Measurements from ENCODE around the gene CDH13. TPM values are rescaled to one million over a fixed set of nuclear protein-coding genes. Genes with fewer than 3 reads are reported as not detected.

The CDH13 gene
- total and polyA plus RNA-seq, 10 of the 15 experiments (the other 5 are each of a cell fraction or from before 2014, with no cell fraction given) = under 0.01 to 0.05 TPM; not detected in 8

DNA sequence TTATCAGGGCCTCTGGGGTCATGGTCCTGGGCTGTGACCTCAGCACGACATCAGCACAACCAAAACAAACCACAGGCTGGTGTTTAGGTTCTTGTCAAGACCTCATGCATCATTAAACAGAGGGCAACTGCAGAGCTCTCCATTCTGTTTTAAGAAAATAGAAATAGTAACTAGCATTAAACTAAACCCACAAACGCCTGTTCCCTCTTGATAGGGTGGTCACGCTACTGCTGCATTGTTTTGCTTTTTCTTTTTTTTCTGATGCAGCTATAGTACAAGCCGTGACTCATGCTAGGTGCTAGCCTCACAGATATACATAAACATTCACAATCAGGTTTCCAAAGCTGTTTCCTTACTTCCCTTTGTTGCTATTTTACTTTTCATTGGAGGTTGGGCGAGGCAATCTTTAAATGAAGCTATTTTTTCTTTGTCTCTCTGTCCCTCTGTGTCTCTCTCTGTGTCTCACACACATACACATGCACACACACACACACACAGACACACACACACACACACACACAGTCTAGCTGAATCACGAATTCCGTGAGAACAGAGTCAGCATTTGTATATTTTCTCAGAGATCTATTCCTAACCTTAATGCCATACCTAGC, 310.3 kb downstream of the CDH13 start:
- no peak overlapping the region for H3K9ac ChIP-seq (ENCODE audit: control insufficient read depth, insufficient read depth, low read length)
- no peaks in the 10 kb centered on the region for H4K20me1 ChIP-seq (ENCODE audit: control insufficient read depth, insufficient read depth)
- no peaks in the 10 kb centered on the region for H3K27me3 ChIP-seq (replicated peaks in 1 of 2; ENCODE audit: control insufficient read depth in 2 of 2, insufficient read depth in 2 of 2, low read length in 1 of 2)
- H3K4me2 ChIP-seq (ENCODE audit: control insufficient read depth, insufficient read depth) = no peak overlapping the region
- in situ Hi-C loops (cut with MboI) = no loop called here
- H2AFZ ChIP-seq (ENCODE audit: control insufficient read depth, low read depth, low read length) = no peak overlapping the region
- H3K79me2 ChIP-seq (ENCODE audit: control insufficient read depth, insufficient read depth, low read length) = no peaks in the 10 kb centered on the region
- H3K4me3 ChIP-seq = no peak overlapping the region
- DNase-seq (ENCODE audit: low read depth, low spot score) (no peak), FAIRE-seq (no peak), ATAC-seq (no peak)
- POLR2A ChIA-PET = no interaction called here
- CTCF ChIA-PET = no interaction called here
- no peak overlapping the region for H3K27ac ChIP-seq (ENCODE audit: control insufficient read depth, insufficient read depth)
- RAD21 ChIA-PET (ENCODE audit: unreplicated experiment) = no interaction called here
- intact Hi-C loops (cut with micrococcal nuclease; ENCODE audit: unreplicated experiment) = no loop called here
- TF ChIP-seq STAT1 (conservative IDR thresholded peaks at IDR 0.05) (no peak), FOXK2 (IDR thresholded peaks at IDR 0.05) (no peak), JUND (IDR thresholded peaks at IDR 0.05; ENCODE audit: low read depth, low read length) (no peak), NFYA (IDR thresholded peaks at IDR 0.05; ENCODE audit: borderline replicate concordance, low read depth, low read length) (no peak), CBX5 (IDR thresholded peaks at IDR 0.05; ENCODE audit: low read depth) (no peak), NFXL1 (IDR thresholded peaks at IDR 0.05; ENCODE audit: borderline replicate concordance) (no peak), NFIC (IDR thresholded peaks at IDR 0.05; ENCODE audit: low read depth, low read length) (no peak), EP300 (IDR thresholded peaks at IDR 0.05; ENCODE audit: borderline replicate concordance in 1 of 2, control insufficient read depth in 1 of 2, low read depth in 2 of 2, low read length in 2 of 2) (no peak), ATF7 (IDR thresholded peaks at IDR 0.05; ENCODE audit: low read depth) (no peak), CHD2 (IDR thresholded peaks at IDR 0.05; ENCODE audit: borderline replicate concordance, low read depth, low read length) (no peak), RUNX3 (IDR thresholded peaks at IDR 0.05; ENCODE audit: low read length) (no peak), BRCA1 (IDR thresholded peaks at IDR 0.05; ENCODE audit: low read depth, low read length) (no peak), KDM1A (IDR thresholded peaks at IDR 0.05; ENCODE audit: borderline replicate concordance) (no peak), TCF3 (IDR thresholded peaks at IDR 0.05; ENCODE audit: borderline replicate concordance, insufficient read depth, low read depth, low read length) (no peak), SPI1 (IDR thresholded peaks at IDR 0.05; ENCODE audit: borderline replicate concordance, insufficient read depth, low read depth, low read length) (no peak)
- TF ChIP-seq, protein P1, sequence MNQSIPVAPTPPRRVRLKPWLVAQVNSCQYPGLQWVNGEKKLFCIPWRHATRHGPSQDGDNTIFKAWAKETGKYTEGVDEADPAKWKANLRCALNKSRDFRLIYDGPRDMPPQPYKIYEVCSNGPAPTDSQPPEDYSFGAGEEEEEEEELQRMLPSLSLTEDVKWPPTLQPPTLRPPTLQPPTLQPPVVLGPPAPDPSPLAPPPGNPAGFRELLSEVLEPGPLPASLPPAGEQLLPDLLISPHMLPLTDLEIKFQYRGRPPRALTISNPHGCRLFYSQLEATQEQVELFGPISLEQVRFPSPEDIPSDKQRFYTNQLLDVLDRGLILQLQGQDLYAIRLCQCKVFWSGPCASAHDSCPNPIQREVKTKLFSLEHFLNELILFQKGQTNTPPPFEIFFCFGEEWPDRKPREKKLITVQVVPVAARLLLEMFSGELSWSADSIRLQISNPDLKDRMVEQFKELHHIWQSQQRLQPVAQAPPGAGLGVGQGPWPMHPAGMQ (IDR thresholded peaks at IDR 0.05; ENCODE audit: borderline replicate concordance) = no peak
- TF ChIP-seq, protein P2, sequence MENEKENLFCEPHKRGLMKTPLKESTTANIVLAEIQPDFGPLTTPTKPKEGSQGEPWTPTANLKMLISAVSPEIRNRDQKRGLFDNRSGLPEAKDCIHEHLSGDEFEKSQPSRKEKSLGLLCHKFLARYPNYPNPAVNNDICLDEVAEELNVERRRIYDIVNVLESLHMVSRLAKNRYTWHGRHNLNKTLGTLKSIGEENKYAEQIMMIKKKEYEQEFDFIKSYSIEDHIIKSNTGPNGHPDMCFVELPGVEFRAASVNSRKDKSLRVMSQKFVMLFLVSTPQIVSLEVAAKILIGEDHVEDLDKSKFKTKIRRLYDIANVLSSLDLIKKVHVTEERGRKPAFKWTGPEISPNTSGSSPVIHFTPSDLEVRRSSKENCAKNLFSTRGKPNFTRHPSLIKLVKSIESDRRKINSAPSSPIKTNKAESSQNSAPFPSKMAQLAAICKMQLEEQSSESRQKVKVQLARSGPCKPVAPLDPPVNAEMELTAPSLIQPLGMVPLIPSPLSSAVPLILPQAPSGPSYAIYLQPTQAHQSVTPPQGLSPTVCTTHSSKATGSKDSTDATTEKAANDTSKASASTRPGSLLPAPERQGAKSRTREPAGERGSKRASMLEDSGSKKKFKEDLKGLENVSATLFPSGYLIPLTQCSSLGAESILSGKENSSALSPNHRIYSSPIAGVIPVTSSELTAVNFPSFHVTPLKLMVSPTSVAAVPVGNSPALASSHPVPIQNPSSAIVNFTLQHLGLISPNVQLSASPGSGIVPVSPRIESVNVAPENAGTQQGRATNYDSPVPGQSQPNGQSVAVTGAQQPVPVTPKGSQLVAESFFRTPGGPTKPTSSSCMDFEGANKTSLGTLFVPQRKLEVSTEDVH (IDR thresholded peaks at IDR 0.05; ENCODE audit: low read depth, partially characterized antibody) = no peak
- TF ChIP-seq, protein P3, sequence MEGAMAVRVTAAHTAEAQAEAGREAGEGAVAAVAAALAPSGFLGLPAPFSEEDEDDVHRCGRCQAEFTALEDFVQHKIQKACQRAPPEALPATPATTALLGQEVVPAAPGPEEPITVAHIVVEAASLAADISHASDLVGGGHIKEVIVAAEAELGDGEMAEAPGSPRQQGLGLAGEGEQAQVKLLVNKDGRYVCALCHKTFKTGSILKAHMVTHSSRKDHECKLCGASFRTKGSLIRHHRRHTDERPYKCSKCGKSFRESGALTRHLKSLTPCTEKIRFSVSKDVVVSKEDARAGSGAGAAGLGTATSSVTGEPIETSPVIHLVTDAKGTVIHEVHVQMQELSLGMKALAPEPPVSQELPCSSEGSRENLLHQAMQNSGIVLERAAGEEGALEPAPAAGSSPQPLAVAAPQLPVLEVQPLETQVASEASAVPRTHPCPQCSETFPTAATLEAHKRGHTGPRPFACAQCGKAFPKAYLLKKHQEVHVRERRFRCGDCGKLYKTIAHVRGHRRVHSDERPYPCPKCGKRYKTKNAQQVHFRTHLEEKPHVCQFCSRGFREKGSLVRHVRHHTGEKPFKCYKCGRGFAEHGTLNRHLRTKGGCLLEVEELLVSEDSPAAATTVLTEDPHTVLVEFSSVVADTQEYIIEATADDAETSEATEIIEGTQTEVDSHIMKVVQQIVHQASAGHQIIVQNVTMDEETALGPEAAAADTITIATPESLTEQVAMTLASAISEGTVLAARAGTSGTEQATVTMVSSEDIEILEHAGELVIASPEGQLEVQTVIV (IDR thresholded peaks at IDR 0.05; ENCODE audit: borderline replicate concordance, partially characterized antibody) = no peak
- BruUV-seq (replicated peaks) = no TSS peak
- no peaks in the 10 kb centered on the region; the same call in 2 of the 3 replicates for H3K9me3 ChIP-seq (replicated peaks; ENCODE audit: control insufficient read depth, insufficient read depth, low read length)
- SMC1A ChIA-PET (ENCODE audit: uncharacterized antibody, unreplicated experiment) = no interaction called here
- WGBS (ENCODE audit: insufficient coverage, insufficient replicate concordance, low lambda C conversion rate, missing lambda C conversion rate) = 1% methylated on average over 7 of the region's 7 CpGs
- no peaks in the 10 kb centered on the region for H3K36me3 ChIP-seq (ENCODE audit: control insufficient read depth in 2 of 2, insufficient read depth in 2 of 2, low read length in 1 of 2)
- no peaks in the 10 kb centered on the region for H3K4me1 ChIP-seq (ENCODE audit: control insufficient read depth, insufficient read depth, low read length)
